ENCODE data around the gene UGT1A4. TPM values are rescaled to one million over a fixed set of nuclear protein-coding genes. Genes with fewer than 3 reads are reported as not detected.
A peak's percentile ranks its signal among the peaks of the same experiment; 100 is the strongest.
"Not testable (repeated sequence)": the region's sequence is repeated elsewhere in the genome, so short reads cannot be mapped to it uniquely, and the experiment has no call there.

UGT1A4 gene
- total RNA-seq, 2 donors from 2014 or later, result not detected

DNA sequence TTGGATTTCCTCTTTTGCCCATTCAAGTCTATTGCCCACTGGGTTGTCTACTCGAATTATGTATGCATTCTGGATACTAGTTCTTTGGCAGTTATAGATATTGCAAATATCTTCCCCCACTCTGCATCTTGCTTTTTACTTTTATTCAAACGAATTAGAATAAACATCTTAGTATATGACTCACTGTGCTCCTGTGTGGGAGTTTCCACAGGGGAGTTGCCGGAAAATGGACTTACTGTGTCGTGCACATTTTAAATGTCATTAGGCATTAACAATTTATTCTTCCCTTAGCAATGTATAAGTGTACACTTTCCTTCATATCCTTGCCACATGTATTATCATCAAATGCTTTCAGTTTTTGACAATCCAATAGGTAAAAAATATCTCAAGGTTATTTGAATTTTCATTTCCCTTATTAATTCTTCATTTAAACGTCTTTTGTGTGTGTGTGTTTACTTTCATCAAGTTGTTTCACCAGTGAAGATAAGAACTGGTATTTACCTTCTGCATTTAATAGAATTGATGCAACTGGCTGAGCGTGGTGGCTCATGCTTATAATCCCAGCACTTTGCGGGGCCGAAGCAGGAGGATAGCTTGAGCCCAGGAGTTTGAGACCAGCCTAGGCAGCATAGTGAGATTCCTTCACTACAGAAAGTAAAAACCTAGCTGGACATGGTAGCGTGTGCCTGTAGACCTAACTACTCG is 10.4 kb upstream of the UGT1A4 start:
- H3K9me3 Mint-ChIP-seq, result no peaks in the 10 kb centered on the region
- no peak overlapping the region for H3K4me3 Mint-ChIP-seq
- no peak for DNase-seq
- H3K4me1 Mint-ChIP-seq (ENCODE audit: low read depth), result no peaks in the 10 kb centered on the region
- H3K27me3 Mint-ChIP-seq (ENCODE audit: low read depth), result peaks cover 16% of the 10 kb centered on the region
- no peak for ATAC-seq (replicated peaks in 1 of 2)
- no peaks in the 10 kb centered on the region for H3K36me3 Mint-ChIP-seq (ENCODE audit: insufficient read depth in 2 of 2)
- H3K27ac Mint-ChIP-seq, result no peak overlapping the region

DNA sequence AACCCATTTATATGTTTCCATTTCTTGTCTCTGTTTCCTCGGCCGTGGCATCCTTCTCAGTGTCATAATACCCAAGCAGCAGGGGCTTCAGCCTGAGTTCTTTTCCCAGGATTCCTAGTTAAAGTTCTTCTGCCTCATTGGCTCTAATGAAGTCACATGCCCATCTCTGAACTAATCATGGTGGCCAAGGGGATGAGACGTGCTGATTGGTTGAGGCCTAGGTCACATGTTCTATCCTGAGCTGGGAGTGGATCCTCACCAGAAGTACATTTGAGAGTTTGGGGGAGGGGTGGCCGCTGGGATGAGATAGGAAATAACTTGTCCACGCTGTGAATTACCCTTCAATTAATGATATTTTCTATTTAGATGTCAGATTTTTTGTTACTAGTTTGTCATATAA is 9.6 kb upstream of the UGT1A4 start:
- DNase-seq (no peak), ATAC-seq (replicated peaks in 1 of 2) (no peak)
- Mint-ChIP-seq H3K4me3 (no peak overlapping the region), H3K4me1 (ENCODE audit: low read depth) (peaks cover 8% of the 10 kb centered on the region), H3K27me3 (ENCODE audit: low read depth) (peaks cover 16% of the 10 kb centered on the region), H3K9me3 (no peaks in the 10 kb centered on the region), H3K36me3 (ENCODE audit: insufficient read depth in 2 of 2) (no peaks in the 10 kb centered on the region), H3K27ac (no peak overlapping the region)

DNA sequence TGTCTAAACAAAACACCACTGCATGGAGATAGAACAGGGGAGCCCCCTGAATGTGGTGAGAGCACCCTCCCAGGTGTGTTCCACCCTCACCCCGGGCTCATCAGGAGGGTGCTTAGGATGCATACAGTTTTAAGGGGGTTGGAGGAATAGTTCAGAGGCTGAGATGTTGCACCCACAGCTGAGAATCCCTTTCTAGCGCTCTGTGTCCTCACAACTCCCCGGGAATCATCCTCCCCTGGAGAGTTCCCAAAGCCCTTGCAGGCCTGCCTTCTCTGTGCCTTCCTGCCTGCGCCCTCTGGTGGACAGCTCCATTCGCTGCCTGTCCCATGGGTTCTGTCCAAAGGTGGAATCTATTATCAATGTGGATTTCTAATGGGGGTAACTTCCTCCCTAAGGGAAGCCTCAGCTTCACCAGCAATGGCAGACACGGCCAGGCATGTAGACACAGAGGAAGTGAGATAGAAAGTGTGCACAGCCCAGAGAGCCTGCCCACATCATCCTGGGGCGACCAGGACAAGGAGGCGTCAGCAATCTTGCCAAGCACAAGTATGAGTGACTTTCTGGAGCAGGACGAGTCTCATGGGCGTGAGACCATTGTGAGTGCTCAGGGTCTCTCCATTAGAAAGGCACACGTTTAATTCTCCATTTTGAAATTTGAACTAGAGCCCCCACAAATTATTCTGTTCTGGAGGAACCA is 7.1 kb upstream of the UGT1A4 start:
- Mint-ChIP-seq H3K4me1 (ENCODE audit: low read depth) (peaks cover 10% of the 10 kb centered on the region), H3K9me3 (no peaks in the 10 kb centered on the region), H3K4me3 (no peak overlapping the region), H3K36me3 (ENCODE audit: insufficient read depth in 2 of 2) (no peaks in the 10 kb centered on the region), H3K27me3 (ENCODE audit: low read depth) (peaks cover 24% of the 10 kb centered on the region), H3K27ac (no peak overlapping the region)
- ATAC-seq (replicated peaks in 1 of 2) (peak; percentile 62 to 65), DNase-seq (peak; percentile 74)

DNA sequence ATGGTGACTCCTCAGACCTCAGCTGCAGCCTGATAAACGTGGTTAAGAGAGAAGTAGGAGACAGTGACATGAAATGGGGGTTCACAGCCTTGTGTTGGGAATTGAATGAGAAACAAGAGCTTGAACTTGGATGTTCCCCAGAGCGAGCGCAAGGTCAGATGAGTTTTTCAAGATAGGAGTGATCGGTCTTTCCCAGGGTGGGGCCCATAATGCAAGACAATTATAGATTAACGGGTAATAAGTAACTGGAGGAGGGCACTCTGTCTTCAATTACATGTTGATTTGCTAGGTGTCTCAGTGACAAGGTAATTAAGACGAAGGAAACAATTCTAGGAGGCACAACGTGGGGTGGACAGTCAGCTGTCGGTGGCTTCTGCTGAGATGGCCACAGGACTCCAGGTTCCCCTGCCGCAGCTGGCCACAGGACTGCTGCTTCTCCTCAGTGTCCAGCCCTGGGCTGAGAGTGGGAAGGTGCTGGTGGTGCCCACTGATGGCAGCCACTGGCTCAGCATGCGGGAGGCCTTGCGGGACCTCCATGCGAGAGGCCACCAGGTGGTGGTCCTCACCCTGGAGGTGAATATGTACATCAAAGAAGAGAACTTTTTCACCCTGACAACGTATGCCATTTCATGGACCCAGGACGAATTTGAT is 5.8 kb upstream of the UGT1A4 start, which contains the start of gene UGT1A5:
Gene UGT1A5, plus strand, starts transcription at position 297 of the 651 bp plus-strand sequence. Its CDS starts 85 bp downstream, at position 382.
- Mint-ChIP-seq H3K36me3 (ENCODE audit: insufficient read depth in 2 of 2) (no peaks in the 10 kb centered on the region), H3K9me3 (no peaks in the 10 kb centered on the region), H3K27me3 (ENCODE audit: low read depth) (peaks cover 32% of the 10 kb centered on the region), H3K4me3 (no peak within 1 kb of the TSS), H3K4me1 (ENCODE audit: low read depth) (peaks cover 10% of the 10 kb centered on the region), H3K27ac (no peak within 1 kb of the TSS)
- ATAC-seq (replicated peaks in 1 of 2) (no peak), DNase-seq (no peak)

DNA sequence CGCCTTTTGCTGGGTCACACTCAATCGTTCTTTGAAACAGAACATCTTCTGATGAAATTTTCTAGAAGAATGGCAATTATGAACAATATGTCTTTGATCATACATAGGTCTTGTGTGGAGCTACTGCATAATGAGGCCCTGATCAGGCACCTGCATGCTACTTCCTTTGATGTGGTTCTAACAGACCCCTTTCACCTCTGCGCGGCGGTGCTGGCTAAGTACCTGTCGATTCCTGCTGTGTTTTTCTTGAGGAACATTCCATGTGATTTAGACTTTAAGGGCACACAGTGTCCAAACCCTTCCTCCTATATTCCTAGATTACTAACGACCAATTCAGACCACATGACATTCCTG is 5.3 kb upstream of the UGT1A4 start:
- H3K9me3 Mint-ChIP-seq, result no peaks in the 10 kb centered on the region
- no peaks in the 10 kb centered on the region for H3K36me3 Mint-ChIP-seq (ENCODE audit: insufficient read depth in 2 of 2)
- peaks cover 10% of the 10 kb centered on the region for H3K4me1 Mint-ChIP-seq (ENCODE audit: low read depth)
- ATAC-seq (replicated peaks in 1 of 2) (no peak), DNase-seq (no peak)
- no peak overlapping the region for H3K4me3 Mint-ChIP-seq
- H3K27ac Mint-ChIP-seq, result no peak overlapping the region
- peaks cover 37% of the 10 kb centered on the region for H3K27me3 Mint-ChIP-seq (ENCODE audit: low read depth)

DNA sequence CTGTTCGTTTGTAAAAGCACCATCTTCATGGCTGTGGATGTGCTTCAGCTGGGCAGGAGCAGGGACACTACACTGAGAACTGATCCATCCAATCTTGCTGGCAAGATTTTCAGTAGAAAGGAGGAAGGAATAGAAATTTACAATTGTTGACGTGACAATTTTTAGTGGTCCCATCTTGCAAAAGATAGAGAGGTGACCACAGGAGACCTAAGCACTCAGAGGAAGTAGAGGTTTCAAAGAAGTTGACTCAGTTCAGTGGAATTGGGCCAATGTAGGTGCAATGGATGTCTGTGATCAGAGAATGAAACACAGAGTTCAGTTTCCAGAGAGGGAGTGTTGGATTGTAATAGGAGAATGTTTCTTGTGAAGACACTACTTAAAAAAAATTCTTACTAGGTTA is 4.4 kb upstream of the UGT1A4 start:
- DNase-seq (no peak), ATAC-seq (replicated peaks in 1 of 2) (peak in 1 of 2 donors; percentile 32)
- no peak overlapping the region for H3K4me3 Mint-ChIP-seq
- H3K4me1 Mint-ChIP-seq (ENCODE audit: low read depth), result peaks cover 10% of the 10 kb centered on the region
- H3K27me3 Mint-ChIP-seq (ENCODE audit: low read depth), result peaks cover 44% of the 10 kb centered on the region
- no peak overlapping the region for H3K27ac Mint-ChIP-seq
- H3K36me3 Mint-ChIP-seq (ENCODE audit: insufficient read depth in 2 of 2), result no peaks in the 10 kb centered on the region
- no peaks in the 10 kb centered on the region for H3K9me3 Mint-ChIP-seq

DNA sequence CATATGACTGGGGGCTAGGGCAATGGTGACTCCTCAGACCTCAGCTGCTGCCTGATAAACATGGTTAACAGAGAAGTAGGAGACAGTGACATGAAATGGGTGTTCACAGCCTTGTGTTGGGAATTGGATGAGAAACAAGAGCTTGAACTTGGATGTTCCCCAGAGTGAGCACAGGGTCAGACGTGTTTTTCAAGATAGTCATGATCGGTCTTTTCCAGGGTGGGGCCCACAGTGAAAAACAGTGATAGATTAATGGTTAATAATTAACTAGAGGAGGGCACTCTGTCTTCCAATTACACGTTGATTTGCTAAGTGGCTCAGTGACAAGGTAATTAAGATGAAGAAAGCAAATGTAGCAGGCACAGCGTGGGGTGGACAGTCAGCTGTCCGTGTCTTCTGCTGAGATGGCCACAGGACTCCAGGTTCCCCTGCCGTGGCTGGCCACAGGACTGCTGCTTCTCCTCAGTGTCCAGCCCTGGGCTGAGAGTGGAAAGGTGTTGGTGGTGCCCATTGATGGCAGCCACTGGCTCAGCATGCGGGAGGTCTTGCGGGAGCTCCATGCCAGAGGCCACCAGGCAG is 10.3 kb downstream of the UGT1A4 start, which contains the start of gene UGT1A3:
Gene UGT1A3, plus strand, starts transcription at position 320 of the 579 bp plus-strand sequence. Its CDS starts 85 bp downstream, at position 405.
- H3K36me3 Mint-ChIP-seq (ENCODE audit: insufficient read depth in 2 of 2), result no peaks in the 10 kb centered on the region
- H3K4me1 Mint-ChIP-seq (ENCODE audit: low read depth), result no peaks in the 10 kb centered on the region
- no peak for DNase-seq
- no peak within 1 kb of the TSS for H3K4me3 Mint-ChIP-seq
- no peak within 1 kb of the TSS for H3K27ac Mint-ChIP-seq
- no peaks in the 10 kb centered on the region for H3K27me3 Mint-ChIP-seq (ENCODE audit: low read depth)
- H3K9me3 Mint-ChIP-seq, result no peaks in the 10 kb centered on the region
- ATAC-seq (replicated peaks in 1 of 2), result no peak

DNA sequence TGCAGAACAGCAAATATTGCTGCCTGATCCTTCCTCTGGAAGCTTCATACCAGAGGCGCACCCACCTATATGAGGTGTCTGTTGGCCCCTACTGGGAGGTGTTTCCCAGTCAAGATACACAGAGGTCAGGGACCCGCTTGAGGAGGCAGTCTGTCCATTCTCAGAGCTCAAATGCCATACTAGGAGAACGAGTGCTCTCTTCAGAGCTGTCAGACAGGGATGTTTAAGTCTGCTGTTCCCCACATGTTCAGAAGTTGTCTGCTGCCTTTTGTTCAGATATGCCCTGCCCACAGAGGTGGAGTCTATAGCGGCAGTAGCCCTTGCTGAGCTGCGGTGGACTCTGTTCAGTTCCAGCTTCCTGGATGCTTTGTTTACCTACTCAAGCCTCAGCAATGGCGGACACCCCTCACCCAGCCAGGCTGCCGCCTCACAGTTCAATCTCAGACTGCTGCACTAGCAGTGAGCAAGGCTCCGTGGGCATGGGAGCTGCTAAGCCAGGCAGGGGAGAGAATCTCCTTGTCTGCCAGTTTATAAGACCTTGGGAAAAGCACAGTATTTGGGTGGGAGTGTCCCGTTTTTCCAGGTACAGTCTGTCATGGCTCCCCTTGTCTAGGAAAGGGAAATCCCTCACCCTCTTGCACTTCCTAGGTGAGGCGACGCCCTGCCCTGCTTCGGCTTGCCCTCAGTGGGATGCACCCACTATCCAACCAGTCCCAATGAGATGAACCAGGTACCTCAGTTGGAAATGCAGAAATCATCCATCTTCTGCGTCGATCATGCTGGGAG is 18.5 kb downstream of the UGT1A4 start:
- not testable (repeated sequence) for H3K27ac Mint-ChIP-seq; H3K4me1 Mint-ChIP-seq (ENCODE audit: low read depth); H3K9me3 Mint-ChIP-seq; ATAC-seq (replicated peaks in 1 of 2); DNase-seq; H3K36me3 Mint-ChIP-seq (ENCODE audit: insufficient read depth in 2 of 2); H3K4me3 Mint-ChIP-seq
- H3K27me3 Mint-ChIP-seq (ENCODE audit: low read depth), result peaks cover 35% of the 10 kb centered on the region

DNA sequence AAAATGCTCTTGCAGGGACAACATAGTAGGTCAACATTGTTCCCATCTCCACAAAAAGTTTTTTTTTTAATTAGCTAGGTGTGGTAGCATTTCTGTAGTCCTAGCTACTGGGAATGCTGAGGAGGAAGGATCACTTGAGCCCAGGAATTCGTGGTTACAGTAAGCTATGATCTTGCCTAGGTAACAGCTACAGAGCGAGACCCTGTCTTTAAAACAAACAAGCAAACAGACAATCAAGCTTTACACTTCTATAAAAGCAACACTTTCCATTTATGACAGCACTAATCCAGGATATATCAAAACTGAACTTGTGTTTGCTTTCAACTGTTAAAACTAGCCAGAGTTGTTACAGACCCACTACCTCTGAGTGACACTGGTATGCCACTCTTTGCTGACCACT is 22.3 kb downstream of the UGT1A4 start:
- H3K27ac Mint-ChIP-seq, result no peak overlapping the region
- no peak for DNase-seq
- H3K4me3 Mint-ChIP-seq, result no peak overlapping the region
- H3K36me3 Mint-ChIP-seq (ENCODE audit: insufficient read depth in 2 of 2), result no peaks in the 10 kb centered on the region
- no peak for ATAC-seq (replicated peaks in 1 of 2)
- peaks cover 17% of the 10 kb centered on the region for H3K27me3 Mint-ChIP-seq (ENCODE audit: low read depth)
- no peaks in the 10 kb centered on the region for H3K4me1 Mint-ChIP-seq (ENCODE audit: low read depth)
- no peaks in the 10 kb centered on the region for H3K9me3 Mint-ChIP-seq

DNA sequence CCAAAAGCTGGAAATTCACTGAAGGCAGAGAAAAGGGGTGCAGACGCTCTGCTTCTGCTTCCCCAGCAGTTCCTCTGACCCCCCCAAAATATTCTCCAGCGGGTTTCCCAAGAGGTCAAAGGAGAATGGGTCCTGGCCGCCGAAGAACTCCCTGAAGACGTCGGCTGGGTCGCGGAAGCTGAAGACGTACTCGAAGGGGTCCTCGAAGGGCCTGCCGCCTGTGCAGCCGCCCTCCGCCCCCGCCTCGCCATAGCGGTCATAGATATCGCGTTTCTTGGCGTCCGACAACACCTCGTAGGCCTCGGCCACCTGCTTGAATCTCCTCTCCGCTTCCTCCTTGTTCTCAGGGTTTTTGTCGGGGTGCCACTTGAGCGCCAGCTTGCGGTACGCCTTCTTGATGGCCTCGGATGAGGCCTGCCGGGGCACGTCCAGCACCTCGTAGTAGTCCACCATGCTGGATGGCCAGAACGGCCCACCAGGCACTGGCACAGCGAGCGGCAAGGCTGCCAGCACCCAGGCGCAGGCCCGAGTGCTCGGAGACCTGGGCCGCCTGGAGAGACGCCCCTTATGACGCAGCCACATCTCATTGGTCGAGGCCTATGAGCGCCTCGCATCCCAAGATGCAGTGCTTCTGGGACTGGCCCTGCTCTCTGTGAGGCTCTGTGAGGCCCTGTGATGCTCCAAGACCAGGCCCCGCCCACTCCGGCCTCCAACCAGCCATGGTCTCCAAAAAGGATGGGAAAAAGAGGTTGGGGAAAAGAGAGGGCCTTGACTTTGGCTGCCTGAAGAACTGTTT is 25.1 kb downstream of the UGT1A4 start:
- Mint-ChIP-seq H3K27me3 (ENCODE audit: low read depth) (peaks cover 12% of the 10 kb centered on the region), H3K9me3 (no peaks in the 10 kb centered on the region), H3K27ac (no peak overlapping the region), H3K4me3 (no peak overlapping the region), H3K4me1 (ENCODE audit: low read depth) (no peaks in the 10 kb centered on the region), H3K36me3 (ENCODE audit: insufficient read depth in 2 of 2) (no peaks in the 10 kb centered on the region)
- DNase-seq (no peak), ATAC-seq (replicated peaks in 1 of 2) (no peak)

DNA sequence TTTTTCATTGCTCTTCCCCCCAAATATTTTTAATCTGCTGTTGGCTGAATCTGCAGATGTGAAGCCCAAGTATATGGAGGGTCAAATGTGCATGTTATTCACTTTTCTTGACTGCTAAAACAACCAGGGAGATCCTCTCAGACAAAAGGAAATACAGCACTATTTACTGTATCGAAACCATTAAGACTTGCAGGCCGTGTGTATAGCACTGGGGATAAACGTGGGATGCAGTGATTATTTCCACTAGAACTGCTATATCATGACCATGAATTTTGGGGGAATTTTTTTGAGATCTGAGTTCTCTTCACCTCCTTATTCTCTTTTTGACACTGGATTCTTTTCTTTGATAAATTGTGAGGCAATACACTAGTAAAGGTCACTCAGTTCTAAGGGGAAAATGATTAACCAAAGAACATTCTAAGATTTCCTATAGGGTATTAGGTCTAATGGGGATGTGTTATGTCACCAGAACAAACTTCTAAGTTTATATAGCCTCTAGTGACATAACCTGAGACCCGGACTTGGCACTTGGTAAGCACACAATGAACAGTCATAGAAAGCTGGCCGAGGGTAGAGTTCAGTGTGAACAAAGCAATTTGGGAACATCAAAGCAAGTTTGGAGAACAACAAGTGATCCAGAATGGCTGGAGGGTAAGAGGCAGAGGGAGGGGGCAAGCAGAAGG is 26.7 kb downstream of the UGT1A4 start:
- no peak for ATAC-seq (replicated peaks in 1 of 2)
- H3K27me3 Mint-ChIP-seq (ENCODE audit: low read depth), result peaks cover 14% of the 10 kb centered on the region
- no peaks in the 10 kb centered on the region for H3K4me1 Mint-ChIP-seq (ENCODE audit: low read depth)

More for the DNA sequence above, 26.7 kb downstream of the UGT1A4 start:
- H3K4me3 Mint-ChIP-seq, result no peak overlapping the region
- no peak overlapping the region for H3K27ac Mint-ChIP-seq
- H3K36me3 Mint-ChIP-seq (ENCODE audit: insufficient read depth in 2 of 2), result peaks cover 0 to 2% of the 10 kb centered on the region in 2 donors
- DNase-seq, result no peak
- peaks cover 0 to 4% of the 10 kb centered on the region in 2 donors for H3K9me3 Mint-ChIP-seq

Data from activated T-cell treated with anti-CD3 and anti-CD28 coated beads, Interleukin-2, amount 50 U/mL, for 72 hours (primary cell).